GM19438 (cell line): Measurements from ENCODE around the gene GRN.

ENCODE experiments used
- ATAC-seq: cut with Tn5 transposase; IDR thresholded peaks from one replicate; pipeline ENCODE4 v1.9.1; 2021; ENCODE audit warnings: low read depth; ENCODE audit not compliant: unreplicated experiment

Gene GRN

GRCh38 chr17:44400226-44400847, 55.2 kb downstream of the GRN start:
- no peak for ATAC-seq
